Lung microvascular endothelial cell (primary cell): Measurements from ENCODE around the gene GAL3ST2. TPM values are rescaled to one million over a fixed set of nuclear protein-coding genes. Genes with fewer than 3 reads are reported as not detected.

Experiments used
- DNase-seq, 2 donors: peaks; one replicate each; pipeline versions ENCODE4 v3.0.0 to v3.0.0-alpha.2; 2010; ENCODE audit warnings: low read depth in 2 of 2
- total RNA-seq: library from RNA; depleted of rRNA; stranded (reverse); fragments of >200 nt; gene quantifications from 2 replicates; pipeline ENCODE4 v1.2.1, GENCODE V29; 2014

Gene GAL3ST2
- total RNA-seq, 1 donor from 2014 or later, result not detected

DNA sequence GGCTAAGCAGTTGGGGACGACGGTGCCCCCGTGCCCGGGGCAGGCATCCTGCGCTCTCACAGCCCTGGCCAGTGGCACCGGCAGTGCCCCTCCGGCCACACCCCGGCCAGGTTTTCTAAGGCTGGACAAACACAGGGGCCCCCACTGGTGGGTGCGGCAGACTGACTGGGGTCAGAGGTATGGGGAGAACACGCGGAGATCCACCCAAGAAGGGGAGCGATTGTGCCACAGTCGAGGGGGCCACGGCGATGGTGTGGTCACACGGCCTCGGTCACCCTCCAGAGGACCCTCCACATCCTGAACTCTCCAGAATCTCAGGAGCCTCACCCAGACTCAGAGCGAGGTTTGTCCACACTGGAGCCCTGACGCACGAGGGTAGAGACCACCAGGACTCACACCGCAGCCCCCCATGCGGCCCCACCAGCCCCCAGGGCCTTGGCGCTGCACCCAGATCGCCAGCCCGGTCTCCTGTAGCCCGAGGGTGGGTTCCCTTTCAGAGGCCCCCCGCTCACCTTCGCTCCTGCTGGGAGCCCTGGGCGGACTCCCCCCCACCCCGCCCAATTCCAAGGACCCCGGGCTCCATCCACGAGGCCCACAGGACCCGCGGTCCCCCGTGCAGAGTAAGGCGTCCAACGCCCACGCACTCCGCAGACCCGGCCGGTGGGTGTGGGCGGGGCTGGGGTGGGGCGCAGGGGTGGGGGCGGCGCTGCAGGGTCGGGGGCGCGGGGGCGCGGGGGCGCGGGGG is 66.9 kb downstream of the GAL3ST2 start:
- DNase-seq, result no peak

DNA sequence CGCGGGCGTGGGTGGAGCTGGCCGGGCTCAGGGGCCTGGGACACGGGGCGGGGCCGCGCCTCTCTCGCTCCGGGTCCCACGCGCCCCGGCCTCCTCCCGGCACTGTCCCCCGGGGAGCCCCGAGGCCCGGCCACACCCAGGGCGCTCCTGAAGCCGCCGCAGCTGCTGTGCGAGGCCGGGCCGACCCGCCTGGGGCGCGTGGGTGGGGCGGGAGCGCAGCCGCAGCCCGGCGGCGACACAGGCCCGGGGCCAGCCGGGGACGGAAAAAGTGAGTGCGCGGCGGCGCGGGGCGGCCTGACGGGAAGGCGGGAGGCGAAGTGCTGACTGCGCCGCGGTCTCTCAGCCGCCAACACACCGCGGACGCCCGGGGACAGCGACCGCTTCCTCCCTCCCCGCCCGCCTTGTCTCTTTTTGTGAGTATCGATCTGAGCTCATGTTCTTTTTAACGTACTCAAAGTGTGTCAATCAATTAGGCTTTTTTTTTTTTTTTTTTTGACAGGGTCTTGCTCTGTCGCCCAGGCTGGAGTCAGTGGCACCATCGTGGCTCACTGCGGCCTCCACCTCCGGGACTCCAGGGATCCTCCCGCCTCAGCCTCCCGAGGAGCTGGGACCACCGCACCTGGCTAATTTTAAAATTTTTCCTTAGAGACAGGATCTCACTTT is 67.6 kb downstream of the GAL3ST2 start:
- peak; percentile 35 to 91 for DNase-seq

DNA sequence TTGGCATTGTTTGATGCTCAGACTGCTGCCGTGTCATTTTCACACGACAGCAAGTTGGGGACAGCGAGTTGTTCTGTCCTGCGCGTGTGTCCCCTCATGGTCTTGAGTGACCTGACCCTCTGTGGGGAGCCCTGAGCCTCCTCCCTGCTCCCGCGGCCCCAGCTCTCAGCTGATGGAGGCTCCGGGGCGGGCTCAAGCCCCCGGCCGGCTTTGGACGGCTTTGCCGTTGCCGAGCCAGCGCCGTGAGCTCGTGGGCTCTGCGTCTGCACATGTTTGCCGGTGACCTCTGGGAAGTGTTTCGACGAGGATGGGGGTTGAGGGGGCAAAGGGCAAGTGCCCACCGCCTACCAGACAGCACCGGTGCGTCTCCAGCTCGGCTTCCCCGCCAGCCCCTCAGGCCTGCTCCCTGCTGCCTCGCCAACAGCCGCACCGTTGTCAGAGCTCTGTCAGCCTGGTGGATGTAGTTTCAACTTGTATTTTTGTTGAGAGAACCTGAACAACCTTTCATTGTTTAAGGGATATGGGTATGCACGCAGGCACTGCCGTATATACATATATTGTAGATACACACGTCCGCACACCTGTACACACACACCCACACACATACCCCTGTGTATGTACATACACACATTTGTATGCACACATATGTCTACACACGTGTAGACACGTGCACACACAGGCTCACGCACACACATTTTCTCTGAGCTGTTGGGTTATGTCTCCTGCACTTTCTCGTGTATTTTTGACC is 68.4 kb downstream of the GAL3ST2 start:
- DNase-seq, result no peak

DNA sequence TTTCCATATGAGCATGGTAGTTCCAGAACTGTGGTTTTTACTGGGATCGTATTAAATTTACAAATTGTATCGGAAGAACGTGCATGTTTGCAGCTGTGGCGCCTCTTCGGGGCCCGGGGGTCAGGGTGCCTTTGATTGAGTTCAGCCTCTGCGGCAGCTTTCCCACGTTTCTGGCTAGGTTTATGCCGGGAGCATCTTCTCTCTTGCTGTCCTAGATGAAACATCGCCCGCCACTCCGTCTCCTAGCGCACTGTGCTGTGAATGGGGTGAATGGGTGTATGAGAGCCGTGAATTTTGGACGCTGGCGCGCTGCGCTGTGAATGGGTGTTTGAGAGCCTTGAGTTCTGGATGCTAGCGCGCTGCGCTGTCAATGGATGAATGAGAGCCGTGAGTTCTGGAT is 69.8 kb downstream of the GAL3ST2 start:
- no peak for DNase-seq

DNA sequence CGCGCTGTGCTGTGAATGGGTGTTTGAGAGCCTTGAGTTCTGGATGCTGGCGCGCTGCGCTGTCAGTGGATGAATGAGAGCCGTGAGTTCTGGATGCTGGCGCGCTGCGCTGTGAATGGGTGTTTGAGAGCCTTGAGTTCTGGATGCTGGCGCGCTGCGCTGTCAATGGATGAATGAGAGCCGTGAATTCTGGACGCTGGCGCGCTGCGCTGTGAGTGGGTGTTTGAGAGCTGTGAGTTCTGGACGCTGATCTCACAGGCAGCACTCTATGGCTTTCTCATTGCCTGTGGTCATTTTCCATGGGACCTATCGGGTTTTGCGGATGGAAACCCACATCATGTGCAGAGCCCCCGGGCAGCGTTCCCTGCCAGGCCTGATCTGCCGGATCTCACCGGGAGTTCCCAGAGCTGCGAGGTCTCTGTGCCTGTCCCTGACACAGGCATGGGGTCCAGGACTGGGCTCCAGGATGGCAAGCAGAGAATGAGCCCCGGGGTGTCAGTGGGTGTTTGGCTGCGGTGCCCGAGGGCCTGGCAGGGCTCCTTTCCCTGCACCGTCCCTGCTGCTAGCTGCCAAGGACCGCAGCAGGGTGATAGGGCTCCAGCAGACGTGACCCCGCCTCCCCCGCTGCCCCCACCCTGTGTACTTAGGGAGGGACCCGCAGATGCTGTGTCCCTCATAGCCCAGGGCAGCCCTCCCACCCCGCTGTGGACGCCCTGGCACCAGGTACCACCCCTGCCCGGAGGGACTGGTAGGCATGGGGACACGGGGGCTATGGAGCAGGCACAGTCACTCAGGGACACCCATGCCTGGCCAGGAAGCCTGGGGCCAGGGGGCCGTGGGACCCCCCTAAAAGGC is 72.4 kb downstream of the GAL3ST2 start:
- no peak for DNase-seq

DNA sequence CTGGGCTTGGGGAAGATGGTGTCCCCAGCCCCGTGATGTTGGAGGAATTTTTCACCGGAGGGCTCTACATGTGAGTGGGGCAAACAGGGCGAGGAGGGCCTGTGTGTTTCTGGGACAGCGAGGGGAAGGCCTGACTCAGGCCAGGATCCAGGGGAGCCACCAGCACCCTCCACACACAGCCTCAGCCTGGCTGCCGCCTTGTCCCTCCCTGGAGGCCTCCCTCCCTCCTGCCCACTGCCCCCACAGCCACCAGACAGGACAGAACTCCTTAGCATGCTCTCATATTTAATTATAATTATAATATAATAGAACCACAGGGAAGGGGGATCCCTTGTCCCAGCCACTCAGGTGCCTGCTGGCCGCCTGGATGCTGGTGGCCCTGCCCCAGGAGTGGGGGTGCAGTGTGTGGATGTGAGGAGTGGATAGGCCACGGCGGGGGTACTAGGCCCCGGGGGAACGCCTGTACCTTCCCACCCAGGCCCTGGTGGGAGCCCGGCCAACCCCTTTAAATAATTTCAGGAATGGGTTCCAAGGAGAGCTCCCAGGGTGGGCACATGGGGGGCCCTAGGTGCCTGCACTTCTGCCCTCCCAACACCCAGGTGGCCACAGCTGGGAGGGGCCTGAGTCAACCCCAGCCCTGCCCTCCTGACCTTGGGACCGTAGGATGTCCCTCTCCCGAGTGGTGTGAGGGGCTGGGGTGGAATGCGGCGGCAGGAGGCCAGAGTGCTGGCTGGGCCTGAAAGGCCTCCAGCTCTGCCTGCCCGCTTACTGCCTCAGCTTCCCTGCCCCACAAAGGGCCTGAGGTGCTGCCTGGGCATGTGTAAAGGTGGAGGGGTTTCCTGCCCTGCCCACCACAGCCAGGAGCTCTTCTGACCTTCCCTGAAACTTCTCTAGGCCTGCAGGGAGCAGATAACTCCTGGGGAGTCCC is 73.3 kb downstream of the GAL3ST2 start:
- no peak for DNase-seq

DNA sequence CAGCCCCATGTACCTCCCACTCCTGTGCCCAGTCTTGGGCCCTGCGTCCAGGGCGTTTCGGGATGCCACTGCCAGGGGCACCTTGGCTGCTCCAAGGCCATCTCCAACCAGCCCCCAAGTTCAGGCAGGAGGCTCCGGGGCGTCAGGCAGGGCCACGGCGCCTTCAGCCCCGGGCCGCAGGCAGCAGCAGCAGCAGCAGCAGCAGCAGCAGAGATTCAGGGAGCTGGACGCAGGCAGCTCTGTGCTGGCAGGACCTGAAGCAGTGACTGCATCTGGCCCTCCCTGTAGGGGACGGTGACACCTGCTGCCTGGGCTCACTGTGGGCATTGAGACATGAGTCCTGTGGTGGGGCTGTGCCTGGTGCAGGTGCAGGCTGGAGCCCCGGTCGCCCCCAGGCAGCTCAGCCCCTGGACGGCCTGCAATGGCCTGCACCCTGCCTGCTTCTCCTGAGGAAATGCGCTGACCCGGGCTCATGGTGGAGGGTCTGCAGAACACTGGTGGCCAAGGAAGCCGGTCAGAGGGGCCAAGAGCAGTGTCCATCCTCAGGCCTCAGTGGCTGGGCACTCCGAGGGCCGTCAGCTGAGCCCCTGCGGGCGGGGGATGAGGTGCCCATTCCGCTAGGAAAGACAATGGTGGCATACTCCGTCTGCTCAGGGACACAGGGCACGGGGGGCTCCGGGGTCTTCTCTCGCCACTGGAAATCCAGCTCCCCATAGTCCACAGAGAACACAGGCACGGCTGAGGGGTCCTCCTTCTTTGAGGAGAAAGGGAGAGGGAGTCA is 74.1 kb downstream of the GAL3ST2 start:
- DNase-seq, result no peak

DNA sequence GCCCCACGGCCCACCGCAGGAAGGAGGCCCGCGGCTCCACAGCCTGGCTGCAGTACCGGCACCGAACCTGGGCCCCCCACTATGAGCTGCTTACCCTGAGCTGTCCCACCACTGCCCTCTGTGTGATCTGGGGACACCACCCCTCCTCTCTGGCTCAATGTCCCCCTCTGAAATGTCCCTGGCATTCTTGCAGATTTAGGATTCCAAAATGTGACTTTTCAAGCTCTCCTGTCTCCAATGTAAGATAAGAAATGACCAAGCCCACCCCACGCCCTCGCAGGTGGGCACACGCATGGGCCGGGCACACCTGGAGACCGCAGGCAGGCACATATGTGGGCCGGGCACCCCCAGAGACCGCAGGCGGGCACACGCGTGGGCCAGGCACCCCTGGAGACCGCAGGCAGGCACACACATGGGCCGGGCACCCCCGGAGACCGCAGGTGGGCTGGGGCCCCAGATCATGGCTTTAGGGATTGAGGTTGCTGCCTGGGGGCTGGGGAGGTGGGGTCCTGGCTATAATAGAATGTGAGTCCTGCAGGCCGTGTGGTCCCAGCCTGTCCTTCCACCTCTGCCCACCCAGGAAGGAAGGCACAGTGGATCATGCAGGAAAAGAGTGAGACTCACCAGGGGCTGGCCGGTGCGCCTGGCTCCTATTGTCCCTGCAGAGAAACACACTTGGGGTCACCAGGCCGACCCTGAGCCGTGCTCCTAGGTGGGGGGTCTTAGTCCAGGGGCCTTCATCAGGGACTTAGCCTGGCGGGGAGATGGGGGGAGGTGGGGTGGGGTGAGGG is 74.9 kb downstream of the GAL3ST2 start:
- no peak for DNase-seq

DNA sequence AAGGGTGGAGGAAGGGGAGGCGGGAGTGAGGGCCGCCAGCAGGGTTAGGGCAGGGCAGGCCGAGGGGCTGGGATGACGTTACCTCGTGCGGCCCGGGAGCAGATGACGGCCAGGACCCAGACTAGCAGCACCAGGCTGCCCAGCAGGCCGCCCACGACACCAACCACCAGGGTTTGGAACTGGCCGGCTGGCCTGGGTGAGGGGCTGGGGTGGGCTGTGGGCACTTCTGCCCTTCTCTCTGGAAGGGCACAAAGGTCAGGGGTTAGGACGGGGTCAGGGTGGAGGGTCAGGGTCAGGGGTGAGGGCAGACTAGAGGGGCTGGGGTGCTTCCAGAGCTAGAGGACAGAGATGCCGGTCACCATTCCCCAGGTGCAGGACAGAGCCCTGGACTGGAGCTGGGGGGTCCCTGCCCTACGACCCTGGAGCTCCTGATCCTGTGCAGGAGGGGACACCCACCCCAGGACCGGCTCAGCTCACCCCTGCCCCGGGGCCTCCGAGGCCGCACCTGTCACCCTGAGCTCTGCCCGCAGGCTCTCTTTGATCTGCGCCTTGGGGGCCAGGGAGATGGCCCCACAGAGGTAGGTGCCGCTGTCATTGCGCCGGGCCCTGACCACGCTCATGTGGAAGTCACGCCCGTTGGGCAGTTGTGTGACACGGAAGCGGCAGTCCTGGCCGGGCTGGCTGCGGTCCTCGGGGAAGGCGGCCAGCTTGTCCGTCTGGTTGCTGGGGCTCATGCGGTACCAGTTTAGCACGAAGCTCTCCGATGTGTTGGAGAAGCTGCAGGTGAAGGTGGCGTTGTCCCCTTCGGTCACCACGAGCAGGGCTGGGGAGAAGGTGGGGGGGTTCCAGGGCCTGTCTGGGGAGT is 75.7 kb downstream of the GAL3ST2 start:
- no peak for DNase-seq

DNA sequence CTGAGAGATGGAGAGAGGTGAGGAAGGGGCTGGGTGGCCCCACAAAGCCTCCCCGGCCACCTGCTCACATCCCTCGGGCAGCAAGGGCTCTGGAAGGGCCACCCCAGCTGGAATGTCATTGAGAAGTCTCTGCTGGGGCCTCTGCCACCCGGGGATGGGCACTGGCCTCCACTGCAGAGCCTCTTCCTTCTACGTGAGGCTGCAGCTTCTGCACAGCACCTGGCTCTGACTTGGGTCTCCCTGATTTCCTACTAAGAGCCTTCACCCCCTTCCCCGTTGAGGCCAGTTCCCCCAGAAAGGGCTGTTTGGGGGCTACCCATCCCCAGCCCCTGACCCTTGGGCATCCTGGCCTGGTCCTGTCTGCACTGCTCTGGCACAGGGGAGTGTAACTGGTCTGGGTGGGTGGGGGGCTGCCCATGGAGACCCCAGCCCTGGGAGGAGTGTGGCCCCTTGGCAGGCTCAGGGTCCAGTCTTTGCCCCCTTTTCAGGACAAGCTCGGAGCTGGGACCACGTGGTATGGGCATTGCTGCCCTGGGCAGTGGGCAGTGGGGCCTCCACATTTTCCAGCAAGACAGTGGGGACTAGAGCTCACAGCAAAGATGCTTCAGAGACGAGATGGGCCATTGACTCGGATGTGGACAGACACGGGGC is 76.5 kb downstream of the GAL3ST2 start:
- DNase-seq, result no peak

Other genes with a start within 250 kb of the GAL3ST2 start
- gene BOK, start 218.1 kb upstream of the GAL3ST2 start, total RNA-seq, result 37.7 and 113 TPM in 2 replicates
- 30.5 and 39.1 TPM in 2 replicates for gene THAP4, start 139.7 kb upstream of the GAL3ST2 start, total RNA-seq
- gene ATG4B, start 139.1 kb upstream of the GAL3ST2 start, total RNA-seq, result 26.2 and 39.1 TPM in 2 replicates
- gene DTYMK, start 90.0 kb upstream of the GAL3ST2 start, total RNA-seq, result 22.0 and 30.3 TPM in 2 replicates
- gene ING5, start 74.8 kb upstream of the GAL3ST2 start, total RNA-seq, result 15.3 and 26.4 TPM in 2 replicates
- gene D2HGDH, start 42.2 kb upstream of the GAL3ST2 start, total RNA-seq, result 7.8 and 13.1 TPM in 2 replicates
- under 0.01 and 0.22 TPM in 2 replicates for gene NEU4, start 32.4 kb downstream of the GAL3ST2 start, total RNA-seq
- not detected in 2 replicates for gene PDCD1, start 82.1 kb downstream of the GAL3ST2 start, total RNA-seq
- not detected in 2 replicates for gene RTP5, start 92.9 kb downstream of the GAL3ST2 start, total RNA-seq